Thoracic aorta (tissue), 2 donors: Measurements from ENCODE around the gene CCNJL. TPM values are rescaled to one million over a fixed set of nuclear protein-coding genes. Genes with fewer than 3 reads are reported as not detected.

ENCODE experiments used
- ATAC-seq: fragments of 150-250 bp; one replicate; pipeline ENCODE4 v1.8.0; 2017; ENCODE audit warnings: low read depth; ENCODE audit not compliant: insufficient number of reproducible peaks, low FRiP score
- DNase-seq: peaks from one replicate; pipeline ENCODE4 v3.0.0-alpha.2; 2020; ENCODE audit warnings: low spot score
- H3K27ac ChIP-seq, 2 donors: fragments of 200-600 bp; sonication (generic); 1 replicate in 1 of 2; 2 replicates in 1 of 2; pipeline ENCODE4 v1.5.1; 2016; ENCODE audit warnings: mild to moderate bottlenecking in 2 of 2, moderate library complexity in 2 of 2
- H3K27me3 ChIP-seq: fragments of 200-600 bp; sonication (generic); replicated peaks from 2 replicates; pipeline ENCODE4 v1.6.0; 2016; ENCODE audit warnings: mild to moderate bottlenecking; ENCODE audit not compliant: insufficient read depth
- H3K36me3 ChIP-seq: fragments of 200-600 bp; sonication (generic); one replicate; pipeline ENCODE4 v1.5.1; 2016
- H3K4me1 ChIP-seq, 2 donors: fragments of 200-600 bp; sonication (generic); 1 replicate in 1 of 2; 2 replicates in 1 of 2; pipeline versions ENCODE4 v1.5.1 to v1.6.0; 2016; ENCODE audit warnings: low read depth in 2 of 2, mild to moderate bottlenecking in 1 of 2; ENCODE audit not compliant: control insufficient read depth in 1 of 2
- H3K4me3 ChIP-seq: fragments of 200-600 bp; sonication (generic); 2 replicates; pipeline ENCODE4 v1.5.1; 2016; ENCODE audit warnings: mild to moderate bottlenecking
- H3K9me3 ChIP-seq: fragments of 200-600 bp; sonication (generic); 2 replicates; pipeline ENCODE4 v1.5.1; 2016
- CTCF ChIP-seq: fragments of 200-600 bp; sonication (generic); IDR thresholded peaks from one replicate; pipeline ENCODE4 v1.5.1; 2019; ENCODE audit warnings: antibody characterized with exemption
- total RNA-seq, 2 donors: library from RNA; depleted of rRNA; stranded (reverse); fragments of >200 nt; gene quantifications; one replicate each; pipeline versions ENCODE4 v1.1.0 to v1.2.3, GENCODE V29; 2016

The CCNJL gene
- total RNA-seq, 2 donors from 2014 or later = 0.54 to 3.0 TPM

GRCh38 chr5:160221082-160221481, 91.3 kb downstream of the CCNJL start:
- no peak for ATAC-seq
- Histone ChIP-seq H3K27ac (no peak overlapping the region), H3K36me3 (no peaks in the 10 kb centered on the region), H3K9me3 (no peaks in the 10 kb centered on the region), H3K27me3 (no peaks in the 10 kb centered on the region), H3K4me1 (no peaks in the 10 kb centered on the region), H3K4me3 (no peak overlapping the region)
- no peak for TF ChIP-seq CTCF
- no peak for DNase-seq

GRCh38 chr5:160219356-160219755, 93.0 kb downstream of the CCNJL start:
- no peaks in the 10 kb centered on the region for H3K36me3 ChIP-seq
- H3K27me3 ChIP-seq = no peaks in the 10 kb centered on the region
- ATAC-seq = no peak
- no peak for TF ChIP-seq CTCF
- DNase-seq = no peak
- no peak overlapping the region for H3K27ac ChIP-seq
- H3K9me3 ChIP-seq = no peaks in the 10 kb centered on the region
- H3K4me3 ChIP-seq = no peak overlapping the region
- H3K4me1 ChIP-seq = no peaks in the 10 kb centered on the region

- Histone ChIP-seq H3K9me3 (no peaks in the 10 kb centered on the region), H3K27me3 (no peaks in the 10 kb centered on the region), H3K4me1 (no peaks in the 10 kb centered on the region), H3K4me3 (no peak overlapping the region), H3K27ac (no peak overlapping the region), H3K36me3 (no peaks in the 10 kb centered on the region)
- ATAC-seq (no peak), DNase-seq (no peak)
- no peak for TF ChIP-seq CTCF
These were observed 98.8 kb downstream of the CCNJL start for GRCh38 chr5:160213537-160213936.

- Histone ChIP-seq H3K9me3 (no peaks in the 10 kb centered on the region), H3K36me3 (no peaks in the 10 kb centered on the region), H3K27ac (no peak overlapping the region), H3K4me3 (no peak overlapping the region), H3K4me1 (no peaks in the 10 kb centered on the region), H3K27me3 (no peaks in the 10 kb centered on the region)
- no peak for DNase-seq
- no peak for TF ChIP-seq CTCF
- no peak for ATAC-seq
These were observed 101.0 kb downstream of the CCNJL start for GRCh38 chr5:160211352-160211751.

GRCh38 chr5:160210606-160211005, 101.8 kb downstream of the CCNJL start:
- no peak for TF ChIP-seq CTCF
- Histone ChIP-seq H3K36me3 (no peaks in the 10 kb centered on the region), H3K9me3 (no peaks in the 10 kb centered on the region), H3K27ac (no peak overlapping the region), H3K4me1 (no peaks in the 10 kb centered on the region), H3K4me3 (no peak overlapping the region), H3K27me3 (no peaks in the 10 kb centered on the region)
- ATAC-seq = no peak
- no peak for DNase-seq
